Osteoblast (primary cell): ENCODE results near the gene CAV1. TPM values are rescaled to one million over a fixed set of nuclear protein-coding genes. Genes with fewer than 3 reads are reported as not detected.
A peak's percentile ranks its signal among the peaks of the same experiment; 100 is the strongest.

Experiments used
- DNase-seq: peaks from one replicate; pipeline ENCODE4 v3.0.0; 2011; ENCODE audit warnings: low spot score, mixed read lengths; ENCODE audit not compliant: insufficient read length; ENCODE audit errors: missing footprints
- H2AFZ ChIP-seq: 2 replicates; pipeline ENCODE4 v1.6.0; 2011; ENCODE audit warnings: mild to moderate bottlenecking, low read length
- H3K27ac ChIP-seq: 2 replicates; pipeline ENCODE4 v1.5.1; 2011; ENCODE audit warnings: mild to moderate bottlenecking, low read depth, low read length, moderate library complexity
- H3K27me3 ChIP-seq: 2 replicates; pipeline ENCODE4 v1.6.0; 2012; ENCODE audit warnings: mild to moderate bottlenecking, control low read depth, inconsistent platforms, low read length, moderate library complexity; ENCODE audit not compliant: insufficient read depth
- H3K36me3 ChIP-seq: 2 replicates; pipeline ENCODE4 v1.5.1; 2011; ENCODE audit warnings: mild to moderate bottlenecking, low read length, control low read depth, moderate library complexity; ENCODE audit not compliant: insufficient read depth
- H3K4me1 ChIP-seq: 2 replicates; pipeline ENCODE4 v1.5.1; 2011; ENCODE audit warnings: mild to moderate bottlenecking, low read length, control low read depth, moderate library complexity; ENCODE audit not compliant: insufficient read depth
- H3K4me2 ChIP-seq: 2 replicates; pipeline ENCODE4 v1.6.0; 2011; ENCODE audit warnings: mild to moderate bottlenecking, low read length; ENCODE audit not compliant: insufficient read depth
- H3K4me3 ChIP-seq: fragments of 200-600 bp; sonication (generic); 3 replicates; pipeline ENCODE4 v1.5.1; 2012; ENCODE audit warnings: mild to moderate bottlenecking, low read length, inconsistent platforms; ENCODE audit not compliant: insufficient read depth
- H3K79me2 ChIP-seq: 2 replicates; pipeline ENCODE4 v1.6.0; 2012; ENCODE audit warnings: mild to moderate bottlenecking, low read length, control low read depth, inconsistent platforms; ENCODE audit not compliant: insufficient read depth
- H3K9me3 ChIP-seq: 2 replicates; pipeline ENCODE4 v1.5.1; 2011; ENCODE audit warnings: low read depth, low read length, control low read depth
- H4K20me1 ChIP-seq: 2 replicates; pipeline ENCODE4 v1.6.0; 2012; ENCODE audit warnings: mild to moderate bottlenecking, low read length, control low read depth; ENCODE audit not compliant: insufficient read depth
- total RNA-seq: library from RNA; depleted of rRNA; stranded (reverse); fragments of >200 nt; gene quantifications from 2 replicates; pipeline ENCODE4 v1.2.3, GENCODE V29; 2012
- TF ChIP-seq, protein P1 (sequence below): IDR thresholded peaks from 2 replicates; pipeline ENCODE4 v1.5.1; 2011; ENCODE audit warnings: mild to moderate bottlenecking, low read depth, low read length, moderate library complexity; ENCODE audit errors: extremely low read depth

The CAV1 gene
- total RNA-seq, 1 donor, result 337 TPM

- no peak overlapping the region for H3K4me3 ChIP-seq
- no peaks in the 10 kb centered on the region for H3K27me3 ChIP-seq
- no peak overlapping the region for H2AFZ ChIP-seq
- TF ChIP-seq, protein P1, sequence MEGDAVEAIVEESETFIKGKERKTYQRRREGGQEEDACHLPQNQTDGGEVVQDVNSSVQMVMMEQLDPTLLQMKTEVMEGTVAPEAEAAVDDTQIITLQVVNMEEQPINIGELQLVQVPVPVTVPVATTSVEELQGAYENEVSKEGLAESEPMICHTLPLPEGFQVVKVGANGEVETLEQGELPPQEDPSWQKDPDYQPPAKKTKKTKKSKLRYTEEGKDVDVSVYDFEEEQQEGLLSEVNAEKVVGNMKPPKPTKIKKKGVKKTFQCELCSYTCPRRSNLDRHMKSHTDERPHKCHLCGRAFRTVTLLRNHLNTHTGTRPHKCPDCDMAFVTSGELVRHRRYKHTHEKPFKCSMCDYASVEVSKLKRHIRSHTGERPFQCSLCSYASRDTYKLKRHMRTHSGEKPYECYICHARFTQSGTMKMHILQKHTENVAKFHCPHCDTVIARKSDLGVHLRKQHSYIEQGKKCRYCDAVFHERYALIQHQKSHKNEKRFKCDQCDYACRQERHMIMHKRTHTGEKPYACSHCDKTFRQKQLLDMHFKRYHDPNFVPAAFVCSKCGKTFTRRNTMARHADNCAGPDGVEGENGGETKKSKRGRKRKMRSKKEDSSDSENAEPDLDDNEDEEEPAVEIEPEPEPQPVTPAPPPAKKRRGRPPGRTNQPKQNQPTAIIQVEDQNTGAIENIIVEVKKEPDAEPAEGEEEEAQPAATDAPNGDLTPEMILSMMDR, result no peak
- H4K20me1 ChIP-seq, result no peaks in the 10 kb centered on the region
- no peak overlapping the region for H3K27ac ChIP-seq
- DNase-seq, result no peak
- peaks cover 88% of the 10 kb centered on the region for H3K79me2 ChIP-seq
- H3K36me3 ChIP-seq, result peaks cover 67% of the 10 kb centered on the region
- no peak overlapping the region for H3K4me2 ChIP-seq
- peaks cover 29% of the 10 kb centered on the region for H3K4me1 ChIP-seq
- no peaks in the 10 kb centered on the region for H3K9me3 ChIP-seq
Measured at GRCh38 chr7:116551692-116552091, 26.9 kb downstream of the CAV1 start.

DNA sequence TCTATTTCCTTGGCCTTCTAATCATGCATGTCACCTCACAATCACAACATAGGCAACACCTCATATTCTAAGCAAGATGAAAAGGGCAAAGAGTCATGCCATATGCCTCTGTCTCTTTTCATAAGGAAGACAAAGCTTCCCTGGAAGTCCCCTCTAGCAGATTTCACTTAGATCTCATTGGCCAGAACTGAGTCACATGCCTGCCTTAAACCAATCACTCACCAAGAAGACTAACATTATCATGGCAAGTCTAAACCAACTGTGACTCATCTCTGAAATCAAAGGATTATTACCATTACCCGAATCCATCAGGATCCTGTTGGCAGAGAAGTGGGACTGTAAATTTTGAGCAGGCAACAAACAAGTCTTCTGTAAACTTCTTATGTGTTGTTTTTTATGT lies 27.8 kb downstream of the CAV1 start:
- H2AFZ ChIP-seq, result no peak overlapping the region
- H3K9me3 ChIP-seq, result no peaks in the 10 kb centered on the region
- H4K20me1 ChIP-seq, result no peaks in the 10 kb centered on the region
- H3K4me3 ChIP-seq, result no peak overlapping the region
- peaks cover 22% of the 10 kb centered on the region for H3K4me1 ChIP-seq
- H3K27ac ChIP-seq, result no peak overlapping the region
- H3K4me2 ChIP-seq, result no peak overlapping the region
- TF ChIP-seq, protein P1, result no peak
- peaks cover 88% of the 10 kb centered on the region for H3K79me2 ChIP-seq
- peaks cover 66% of the 10 kb centered on the region for H3K36me3 ChIP-seq
- DNase-seq, result no peak
- no peaks in the 10 kb centered on the region for H3K27me3 ChIP-seq

DNA sequence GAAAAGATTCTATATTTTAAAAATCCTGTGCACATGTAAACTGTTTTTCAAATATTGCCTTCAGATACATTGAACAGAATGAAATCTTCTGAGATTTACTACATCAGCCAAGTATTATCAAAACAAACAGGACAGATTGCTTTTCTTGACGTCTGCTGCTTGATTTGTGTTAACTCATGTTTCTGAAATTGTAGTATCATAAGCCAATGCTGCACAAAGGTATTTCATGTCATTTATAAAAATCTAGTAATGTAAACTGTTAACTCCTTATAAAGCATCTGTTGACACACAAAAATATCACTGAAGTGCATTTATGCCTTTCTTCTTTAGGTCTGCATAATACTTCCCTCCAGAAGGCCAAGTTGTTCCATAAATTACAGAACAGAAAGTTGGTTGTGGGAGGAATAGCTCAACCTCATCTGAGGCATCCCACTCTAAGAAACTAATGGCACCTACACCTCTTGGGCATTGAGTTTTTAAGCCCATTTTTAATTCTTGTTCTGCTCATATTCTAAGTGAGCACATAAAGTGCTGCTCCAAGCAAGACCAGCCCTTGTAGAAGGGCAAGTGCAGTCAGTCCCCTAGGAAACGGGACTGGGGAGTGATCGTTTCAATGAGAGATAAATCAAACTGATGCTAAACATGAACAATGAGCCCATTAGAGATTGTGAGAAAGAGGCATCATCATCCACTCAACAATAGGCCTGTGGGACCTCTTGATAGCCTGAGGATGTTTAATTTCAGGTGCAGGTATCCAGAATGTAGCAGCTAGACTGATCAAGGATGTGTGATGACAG lies 28.5 kb downstream of the CAV1 start:
- H3K36me3 ChIP-seq, result peaks cover 66% of the 10 kb centered on the region
- H3K4me2 ChIP-seq, result no peak overlapping the region

DNA sequence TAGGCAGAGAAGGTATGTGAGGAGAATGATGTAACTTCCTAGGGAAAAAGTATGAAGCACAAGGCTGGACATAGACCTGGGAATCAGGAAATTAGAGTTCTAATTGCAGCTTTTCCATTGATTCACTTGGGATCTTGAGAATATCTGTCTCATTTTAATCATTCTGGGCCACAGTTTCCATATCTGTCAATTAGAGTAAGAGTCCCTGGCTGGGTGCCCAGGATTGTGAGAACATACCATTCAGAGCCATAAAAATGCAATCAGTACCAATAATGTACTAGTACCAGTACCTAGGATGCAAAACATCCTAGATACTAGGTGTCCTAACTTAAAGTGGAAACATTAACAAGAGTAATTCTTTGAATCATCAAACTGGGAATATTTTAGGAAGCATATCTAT lies 29.6 kb downstream of the CAV1 start:
- Histone ChIP-seq H3K79me2 (peaks cover 82% of the 10 kb centered on the region), H3K4me2 (no peak overlapping the region), H3K27me3 (no peaks in the 10 kb centered on the region), H3K4me1 (peaks cover 14% of the 10 kb centered on the region), H4K20me1 (no peaks in the 10 kb centered on the region), H2AFZ (no peak overlapping the region), H3K4me3 (no peak overlapping the region), H3K9me3 (no peaks in the 10 kb centered on the region), H3K27ac (peak overlapping the region; percentile 8), H3K36me3 (peaks cover 66% of the 10 kb centered on the region)
- DNase-seq, result peak; percentile 43
- TF ChIP-seq, protein P1, result no peak

More for the DNA sequence above, 28.5 kb downstream of the CAV1 start:
- DNase-seq, result no peak
- H3K79me2 ChIP-seq, result peaks cover 88% of the 10 kb centered on the region
- H3K27ac ChIP-seq, result peak overlapping the region; percentile 8
- no peaks in the 10 kb centered on the region for H3K27me3 ChIP-seq
- H3K9me3 ChIP-seq, result no peaks in the 10 kb centered on the region
- no peak overlapping the region for H3K4me3 ChIP-seq
- peaks cover 14% of the 10 kb centered on the region for H3K4me1 ChIP-seq
- no peaks in the 10 kb centered on the region for H4K20me1 ChIP-seq
- TF ChIP-seq, protein P1, result no peak
- H2AFZ ChIP-seq, result no peak overlapping the region
